Stimulated activated CD8-positive, alpha-beta memory T cell treated with anti-CD3 and anti-CD28 coated beads, Interleukin-15, amount 100 ng/mL, for 4 hours (primary cell): Measurements from ENCODE around the gene SNX5.
A peak's percentile ranks its signal among the peaks of the same experiment; 100 is the strongest.

ENCODE experiments used
- DNase-seq, 2 donors: peaks; one replicate each; pipeline ENCODE4 v3.0.0-alpha.2; 2020; ENCODE audit warnings: low read depth in 2 of 2

SNX5 gene

DNA sequence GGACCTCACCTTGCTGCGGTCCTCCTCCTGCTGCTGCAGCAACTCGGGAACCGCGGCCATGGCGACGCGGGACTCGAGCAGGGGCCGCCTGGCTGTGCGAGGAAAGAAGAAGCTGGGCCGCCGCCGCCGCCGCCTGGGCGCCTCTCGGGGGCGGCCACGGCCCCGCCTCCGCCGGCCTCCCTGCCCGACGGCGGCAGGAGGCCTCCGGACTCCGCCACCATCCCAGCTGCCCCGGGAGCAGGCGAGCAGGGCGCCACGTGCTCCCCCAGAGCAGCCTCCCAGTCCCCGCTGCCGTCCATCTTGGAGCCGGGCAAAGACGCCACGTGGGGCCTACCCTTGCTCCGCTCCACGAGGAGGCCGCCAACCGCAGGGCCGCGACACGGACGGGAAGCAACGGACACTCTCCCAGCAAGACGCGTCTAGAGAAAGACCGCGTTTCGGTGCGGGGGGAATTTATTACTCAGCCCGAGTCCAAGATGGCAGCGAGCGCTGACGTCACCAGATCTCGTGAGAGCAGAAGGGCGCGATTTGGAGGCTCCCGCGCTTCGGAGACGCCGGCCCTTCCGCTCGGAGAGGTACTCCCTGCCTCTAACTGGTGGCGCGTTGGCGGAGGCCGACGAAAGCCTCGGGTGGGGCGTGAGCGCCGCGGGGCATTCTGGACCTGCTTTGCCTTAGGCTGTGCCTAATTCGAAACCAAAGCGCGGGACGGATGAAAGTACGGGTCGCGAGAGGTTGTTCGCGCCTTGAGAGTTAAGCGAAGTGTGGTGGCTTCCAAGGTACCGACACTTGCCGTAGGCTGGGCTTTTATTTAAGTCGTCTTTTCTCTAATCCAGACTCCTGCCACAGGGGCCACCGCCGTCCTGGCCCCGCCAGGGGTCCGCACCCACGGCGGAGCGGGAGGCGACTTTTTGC, at the start of gene SNX5, which contains the start of gene MGME1:
Gene SNX5 (minus strand): TSS at position 429 of the 912 bp plus-strand sequence. CDS start 369 bp downstream, at position 60.
Gene MGME1 (plus strand): TSS at position 653 of the 912 bp plus-strand sequence. CDS start 842 bp downstream, outside the sequence.
- DNase-seq, result peak; percentile 99

DNA sequence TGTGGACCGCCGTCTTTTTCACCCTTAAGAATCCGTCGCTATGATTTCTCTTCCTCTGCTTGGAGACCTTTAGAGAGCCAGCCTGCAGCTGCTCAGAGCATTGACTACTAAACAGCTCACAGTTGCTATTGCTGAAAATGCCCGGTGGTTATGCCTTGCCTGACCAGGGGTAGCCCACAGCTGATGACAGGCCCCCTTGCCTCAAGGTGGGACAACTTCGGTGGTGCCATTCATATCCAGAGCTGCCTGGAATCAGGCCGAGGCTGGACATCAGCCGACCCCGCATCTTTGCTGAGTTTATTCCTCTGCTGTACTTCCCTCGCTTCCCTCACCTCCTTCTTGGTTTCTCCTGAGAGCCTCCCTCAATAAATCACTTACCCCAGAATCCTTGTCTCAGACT, 49.5 kb upstream of the SNX5 start:
- no peak for DNase-seq

- DNase-seq, result no peak
Observed at GRCh38 chr20:18016772-18017171, 48.2 kb upstream of the SNX5 start.

DNA sequence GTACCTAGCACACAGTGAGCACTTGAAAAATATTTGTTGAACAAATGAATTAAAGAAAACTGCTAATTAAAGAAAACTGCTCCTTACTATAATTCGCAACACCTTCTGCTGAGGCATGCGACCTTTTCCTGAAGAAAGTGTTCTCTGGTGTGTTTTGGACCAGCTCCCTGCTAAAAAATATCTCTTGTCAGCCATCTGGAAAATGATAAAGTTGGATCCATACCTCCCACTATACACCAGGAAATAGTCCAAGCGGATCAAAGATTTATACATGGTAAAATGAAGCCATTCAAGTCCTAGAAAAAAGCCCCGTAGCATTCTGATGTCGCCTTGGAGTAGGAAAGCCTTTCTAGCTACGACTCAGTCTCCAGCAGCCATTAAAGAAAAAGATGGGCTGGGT, 45.8 kb upstream of the SNX5 start:
- DNase-seq, result no peak

DNA sequence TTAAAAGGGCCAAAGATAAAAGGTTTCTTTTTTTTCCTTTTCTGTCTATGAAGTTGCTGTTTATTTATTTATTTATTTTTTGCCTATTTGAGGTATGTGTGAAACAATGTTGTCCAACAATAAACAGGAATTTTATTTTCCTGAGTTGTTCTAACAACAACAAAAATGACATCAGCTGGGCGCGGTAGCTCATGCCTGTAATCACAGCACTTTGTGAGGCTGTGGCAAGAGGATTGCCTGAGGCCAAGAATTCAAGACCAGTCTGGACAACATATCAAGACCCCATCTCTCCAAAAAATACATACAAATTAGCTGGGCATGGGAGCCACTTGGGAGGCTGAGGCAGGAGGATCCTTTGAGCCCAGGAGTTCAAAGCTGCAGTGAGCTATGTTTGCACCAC, 44.3 kb upstream of the SNX5 start:
- DNase-seq, result no peak

DNA sequence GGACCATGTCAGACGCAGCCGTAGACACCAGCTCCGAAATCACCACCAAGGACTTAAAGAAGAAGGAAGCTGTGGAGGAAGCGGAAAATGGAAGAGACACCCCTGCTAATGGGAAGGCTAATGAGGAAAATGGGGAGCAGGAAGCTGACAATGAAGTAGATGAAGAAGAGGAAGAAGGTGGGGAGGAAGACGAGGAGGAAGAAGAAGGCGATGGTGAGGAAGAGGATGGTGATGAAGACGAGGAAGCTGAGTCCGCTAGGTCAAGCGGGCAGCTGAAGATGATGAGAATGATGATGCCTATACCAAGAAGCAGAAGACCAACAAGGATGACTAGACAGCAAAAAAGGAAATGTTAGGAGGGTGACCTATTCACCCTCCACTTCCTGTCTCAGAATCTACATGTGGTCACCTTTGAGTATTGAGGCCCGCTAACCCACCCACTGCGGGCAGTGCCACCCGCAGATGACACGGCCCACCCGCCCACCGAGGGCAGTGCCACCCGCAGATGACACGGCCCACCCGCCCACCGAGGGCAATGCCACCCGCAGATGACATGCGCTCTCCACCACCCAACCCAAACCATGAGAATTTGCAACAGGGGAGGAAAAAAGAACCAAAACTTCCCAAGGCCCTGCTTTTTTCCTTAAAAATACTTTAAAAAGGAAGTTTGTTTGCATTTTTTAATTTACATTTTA, 43.5 kb upstream of the SNX5 start:
- DNase-seq, result no peak

- DNase-seq, result no peak
Observed at GRCh38 chr20:18011482-18011881, 42.9 kb upstream of the SNX5 start.

- no peak for DNase-seq
Observed at GRCh38 chr20:18009116-18009515, 40.5 kb upstream of the SNX5 start.

- DNase-seq, result no peak
Observed at GRCh38 chr20:18007534-18008292, 39.1 kb upstream of the SNX5 start.

DNA sequence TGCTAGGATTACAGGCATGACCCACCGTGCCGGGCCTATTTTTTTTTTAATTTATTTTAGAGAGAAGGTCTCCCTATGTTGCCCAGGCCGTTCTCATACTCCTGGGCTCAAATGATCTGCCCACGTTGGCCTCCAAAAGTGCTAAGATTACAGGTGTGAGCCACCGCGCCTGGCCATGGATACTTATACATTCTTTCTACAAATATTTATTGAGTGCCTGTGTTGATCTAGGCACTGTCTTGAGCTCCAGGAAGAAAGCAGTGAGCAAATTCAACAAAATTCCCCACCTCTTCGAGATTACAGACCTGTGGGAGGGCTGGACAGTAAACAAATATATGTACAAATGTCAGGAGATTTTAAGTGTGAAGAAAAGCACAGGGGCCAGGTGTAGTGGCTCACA, 38.1 kb upstream of the SNX5 start:
- DNase-seq, result no peak

DNA sequence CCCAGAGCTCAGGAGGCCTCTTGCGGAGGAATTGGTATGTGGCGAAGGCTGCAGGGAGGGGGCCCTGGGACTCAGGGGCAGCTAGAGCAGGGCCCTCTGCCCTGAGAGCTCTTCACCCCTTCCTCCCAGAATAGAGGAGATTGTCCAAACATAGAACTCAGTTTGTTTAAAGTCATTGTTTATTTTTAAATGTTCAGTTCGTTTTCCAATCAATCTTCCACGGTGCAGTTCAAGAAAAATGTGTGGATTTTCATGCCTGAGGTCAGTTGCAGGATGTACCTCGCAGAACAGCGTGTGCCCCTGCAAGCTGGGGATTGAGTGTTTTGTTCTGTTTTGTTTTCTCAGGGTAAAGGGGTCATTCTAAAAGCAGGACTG, 37.4 kb upstream of the SNX5 start:
- no peak for DNase-seq

GRCh38 chr20:18005170-18005989, 36.8 kb upstream of the SNX5 start:
- no peak for DNase-seq

GRCh38 chr20:18004384-18005031, 35.9 kb upstream of the SNX5 start:
- no peak for DNase-seq

- DNase-seq, result no peak
Observed at GRCh38 chr20:18003897-18004296, 35.3 kb upstream of the SNX5 start.

DNA sequence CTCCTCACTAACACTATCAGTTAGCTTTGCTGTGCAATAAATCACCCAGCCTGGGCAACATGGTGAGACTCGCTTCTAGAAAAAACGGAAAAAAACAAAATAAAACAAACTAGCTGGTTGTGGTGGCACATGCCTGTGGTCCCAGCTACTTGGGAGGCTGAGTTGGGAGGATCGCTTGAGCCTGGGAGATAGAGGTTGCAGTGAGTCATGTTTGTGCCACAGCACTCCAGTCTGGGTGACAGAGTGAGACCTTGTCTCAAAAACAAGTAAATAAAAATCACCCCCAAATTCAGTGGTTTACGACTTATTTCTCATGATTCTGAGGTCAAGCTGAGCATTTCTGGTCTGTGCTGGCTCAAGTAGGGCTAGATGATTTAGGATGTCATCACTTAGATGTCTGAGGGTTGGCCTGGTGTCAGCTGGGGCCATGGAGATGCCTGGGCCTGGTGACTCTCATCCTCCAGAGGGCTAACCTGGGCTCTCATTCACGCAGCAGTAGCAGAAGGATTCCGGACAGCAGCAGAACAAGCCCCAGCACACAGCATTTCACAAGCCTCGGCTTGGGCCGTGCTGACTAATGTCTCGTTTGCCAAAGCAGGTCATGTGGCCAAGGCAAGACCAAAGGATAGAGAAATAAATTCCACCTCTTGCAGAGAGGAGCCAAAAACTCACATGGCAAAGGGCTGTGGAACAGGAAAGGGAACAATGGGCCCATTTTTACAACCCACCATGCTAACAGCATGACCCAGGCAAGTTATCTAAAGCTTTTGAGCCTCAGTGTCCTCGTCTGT, 32.7 kb upstream of the SNX5 start:
- no peak for DNase-seq

GRCh38 chr20:17999566-17999965, 31.0 kb upstream of the SNX5 start:
- no peak for DNase-seq

DNA sequence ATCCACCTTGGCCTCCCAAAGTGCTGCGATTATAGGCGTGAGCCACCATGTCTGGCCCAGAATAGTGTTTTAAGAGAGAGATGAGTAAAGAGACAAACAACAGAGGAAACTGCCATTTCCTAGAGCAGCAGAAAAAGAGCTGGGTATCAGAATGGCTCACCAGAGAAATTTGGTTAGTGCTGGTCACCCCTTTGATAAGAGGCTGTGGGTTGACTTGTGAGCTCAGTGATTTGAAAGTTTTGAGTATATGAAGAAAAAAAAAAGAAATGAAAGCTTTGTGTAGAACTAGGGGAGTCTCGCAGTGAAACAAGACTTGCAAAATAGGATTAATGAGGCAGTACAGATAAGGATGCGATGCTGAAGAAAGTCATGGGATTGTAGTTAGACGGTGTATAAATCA, 29.9 kb upstream of the SNX5 start:
- DNase-seq, result no peak

DNA sequence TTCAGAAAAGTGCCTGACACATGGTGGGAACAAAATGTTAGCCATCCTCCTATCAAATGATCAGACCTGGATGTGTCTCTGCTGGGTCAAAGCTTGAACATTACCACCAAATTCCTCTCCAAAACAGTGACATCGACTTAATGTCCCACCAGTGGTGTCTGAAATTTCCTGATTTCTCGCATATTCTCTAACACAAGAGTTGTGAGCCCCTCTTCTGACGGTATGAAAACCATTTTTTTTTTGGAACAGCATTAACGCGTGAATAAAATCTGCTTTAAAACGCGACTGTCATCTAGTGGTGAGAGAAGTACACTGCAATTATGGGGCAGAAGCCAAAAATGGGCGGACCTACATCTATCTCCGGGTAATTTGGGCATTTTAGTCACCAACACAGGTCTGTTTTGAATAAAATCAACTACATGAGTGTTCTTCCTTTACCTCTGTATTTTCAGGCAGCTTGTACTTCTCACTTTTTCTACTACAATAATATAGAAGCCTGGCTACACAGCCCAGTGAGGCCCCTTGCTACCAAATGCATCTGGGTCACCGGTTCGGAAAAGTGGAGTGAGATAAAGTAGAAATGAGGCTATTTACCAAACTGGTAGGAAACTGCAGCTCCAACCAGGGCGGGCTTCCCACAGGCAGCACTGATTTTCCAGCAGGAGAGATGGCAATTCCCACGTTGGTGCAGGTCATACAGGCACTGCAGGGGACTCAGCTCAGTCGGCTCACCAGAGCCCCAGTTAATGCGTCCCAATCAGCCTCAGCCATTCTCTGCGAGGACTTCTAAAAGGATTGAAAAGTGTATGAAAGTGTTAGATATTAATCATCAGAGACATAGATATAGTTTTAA, 27.6 kb upstream of the SNX5 start:
- DNase-seq, result no peak

GRCh38 chr20:17993546-17993945, 25.0 kb upstream of the SNX5 start:
- DNase-seq, result no peak
